T-helper 1 cell treated with Interleukin-12 subunit alpha and Interleukin-12 subunit beta and Interleukin-4 antibody, amounts not matched to agents 30 ng/mL and 1 ng/mL, for 36 hours (primary cell): Measurements from ENCODE around the gene TUBGCP4. TPM values are rescaled to one million over a fixed set of nuclear protein-coding genes. Genes with fewer than 3 reads are reported as not detected.
"Not testable (repeated sequence)": the region's sequence is repeated elsewhere in the genome, so short reads cannot be mapped to it uniquely, and the experiment has no call there.

ENCODE experiments used
- intact Hi-C: fragments of 100-400 bp; cut with micrococcal nuclease; formaldehyde crosslinking; loops from one replicate; pipeline ENCODE4 v1.15.1; 2024
- total RNA-seq: library from RNA; stranded (reverse); gene quantifications from 2 replicates; pipeline ENCODE4 v1.2.3, GENCODE V29; 2022

The TUBGCP4 gene, protein sequence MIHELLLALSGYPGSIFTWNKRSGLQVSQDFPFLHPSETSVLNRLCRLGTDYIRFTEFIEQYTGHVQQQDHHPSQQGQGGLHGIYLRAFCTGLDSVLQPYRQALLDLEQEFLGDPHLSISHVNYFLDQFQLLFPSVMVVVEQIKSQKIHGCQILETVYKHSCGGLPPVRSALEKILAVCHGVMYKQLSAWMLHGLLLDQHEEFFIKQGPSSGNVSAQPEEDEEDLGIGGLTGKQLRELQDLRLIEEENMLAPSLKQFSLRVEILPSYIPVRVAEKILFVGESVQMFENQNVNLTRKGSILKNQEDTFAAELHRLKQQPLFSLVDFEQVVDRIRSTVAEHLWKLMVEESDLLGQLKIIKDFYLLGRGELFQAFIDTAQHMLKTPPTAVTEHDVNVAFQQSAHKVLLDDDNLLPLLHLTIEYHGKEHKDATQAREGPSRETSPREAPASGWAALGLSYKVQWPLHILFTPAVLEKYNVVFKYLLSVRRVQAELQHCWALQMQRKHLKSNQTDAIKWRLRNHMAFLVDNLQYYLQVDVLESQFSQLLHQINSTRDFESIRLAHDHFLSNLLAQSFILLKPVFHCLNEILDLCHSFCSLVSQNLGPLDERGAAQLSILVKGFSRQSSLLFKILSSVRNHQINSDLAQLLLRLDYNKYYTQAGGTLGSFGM
- 26.9 and 34.2 TPM in 2 replicates for total RNA-seq

DNA sequence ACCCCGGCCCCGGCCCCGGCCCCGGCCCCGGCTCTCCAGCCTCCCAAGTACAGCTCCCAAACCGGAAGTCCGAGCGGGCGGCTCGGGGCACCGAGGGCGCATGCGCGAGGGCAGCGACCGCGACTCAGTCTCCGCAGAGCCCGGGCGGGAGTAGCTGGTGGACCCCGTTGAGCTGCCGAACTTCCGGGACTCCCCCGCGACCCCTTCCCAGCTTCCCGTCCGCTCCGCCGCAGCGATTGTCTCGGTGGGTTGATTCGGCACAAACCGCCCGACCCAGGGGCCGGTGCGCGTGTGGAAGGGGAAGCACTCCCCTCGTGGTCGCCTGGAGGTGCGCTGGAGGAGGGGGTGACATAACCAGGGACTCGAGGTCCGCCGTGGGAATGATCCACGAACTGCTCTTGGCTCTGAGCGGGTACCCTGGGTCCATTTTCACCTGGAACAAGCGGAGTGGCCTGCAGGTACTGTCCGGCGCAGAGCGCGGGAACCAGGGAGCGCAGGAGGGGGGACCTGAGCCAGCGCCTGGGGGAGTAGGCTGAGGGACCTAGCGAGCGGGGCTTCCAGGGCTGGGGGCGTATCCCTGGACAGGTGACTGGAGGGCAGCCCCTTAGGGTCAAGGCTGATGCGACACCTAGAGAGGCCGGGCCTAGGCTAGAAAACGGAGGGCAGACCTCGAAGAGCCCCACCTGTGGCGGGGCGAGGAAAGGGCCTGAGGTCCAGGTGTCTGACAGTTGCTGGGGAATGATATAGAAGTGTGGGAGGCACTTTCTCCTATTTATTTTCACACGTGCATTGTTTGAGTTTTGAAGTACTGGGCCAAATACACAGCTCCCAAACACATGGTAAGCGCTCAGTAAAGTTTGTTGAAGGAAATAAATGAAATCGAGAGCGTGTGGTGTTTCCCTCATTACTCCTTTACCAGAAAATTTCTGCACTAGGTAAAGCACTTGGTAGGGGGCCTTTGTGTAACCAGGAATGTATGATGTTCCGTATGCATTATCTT lies at the start of gene TUBGCP4, which contains the start of gene ZSCAN29:
TSS of gene TUBGCP4 (plus strand) at position 127 of the 1,000 bp plus-strand sequence. CDS start at position 381, 254 bp downstream.
TSS of gene ZSCAN29 (minus strand) at position 69 of the 1,000 bp plus-strand sequence. CDS start 1,130 bp downstream, outside the sequence.
- intact Hi-C loops = loop anchor here (1.0 to 10.0 kb wide), 4 partner anchors 41 to 374 kb away; partner anchors contain the start of genes CCNDBP1, LCMT2 and PDIA3

DNA sequence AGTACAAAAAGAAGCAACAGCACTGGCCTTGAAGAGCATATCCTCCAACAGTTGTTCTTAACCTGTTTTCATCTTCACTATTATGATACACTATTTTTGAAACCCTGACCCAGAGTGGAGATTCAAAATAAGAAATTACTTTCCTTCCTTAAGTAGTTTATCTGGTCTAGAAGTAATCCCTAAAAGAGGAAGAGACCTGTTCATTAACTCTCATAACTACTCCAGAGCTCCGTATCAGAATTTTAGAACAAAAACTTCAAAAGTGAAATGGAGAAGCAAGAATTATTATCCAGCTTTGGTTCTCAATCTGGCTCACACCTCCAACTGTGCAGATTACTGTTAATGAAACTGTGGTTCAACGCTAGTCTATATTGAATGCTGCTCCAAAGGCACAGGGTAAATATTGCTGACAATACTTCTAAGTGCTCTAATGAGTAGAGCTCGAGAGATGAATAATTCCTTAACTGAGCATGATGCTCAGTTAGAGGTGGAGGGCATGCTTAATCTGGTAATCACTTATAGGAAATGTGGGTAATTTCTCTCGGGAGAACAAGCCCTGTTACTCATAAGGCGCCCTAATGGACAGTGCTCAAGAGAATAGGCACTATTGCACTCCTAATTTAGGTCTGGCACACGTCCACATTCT lies 45.7 kb upstream of the TUBGCP4 start:
- intact Hi-C loops = no loop called here

DNA sequence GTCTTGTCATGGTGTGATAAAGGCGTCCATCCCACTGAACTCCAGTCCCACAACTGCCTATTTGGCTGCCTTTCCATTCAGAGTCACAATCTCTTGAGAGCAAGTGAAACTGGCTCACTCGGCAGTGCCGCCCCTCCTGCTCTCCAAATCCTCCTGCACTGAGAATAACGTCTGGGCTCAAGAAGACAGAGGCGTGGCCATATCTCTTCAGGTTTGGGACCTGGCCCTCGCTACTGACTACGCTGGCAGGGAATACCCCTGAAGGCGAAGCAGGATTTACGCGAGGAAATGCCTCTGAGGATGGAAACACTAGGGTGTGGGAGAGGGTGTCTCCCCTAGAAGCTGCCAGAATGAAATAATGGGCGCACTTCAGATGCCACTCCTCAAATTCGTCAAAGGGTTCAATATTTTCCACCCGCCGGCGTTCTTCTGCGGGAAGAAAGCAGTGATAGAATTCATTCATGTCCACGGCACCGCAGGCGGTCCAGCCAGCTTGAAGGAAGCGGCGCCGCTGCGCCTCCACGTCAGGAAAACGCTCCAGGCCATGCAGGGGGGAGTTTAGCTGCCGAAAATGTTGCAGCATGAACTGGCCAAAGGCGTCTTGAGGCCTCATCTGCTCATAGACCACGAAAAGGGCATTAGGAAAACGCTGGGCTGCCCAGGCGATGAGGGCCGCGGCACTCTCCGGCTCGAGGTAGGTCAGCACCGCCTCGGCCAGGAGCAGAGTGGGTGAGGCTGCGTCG lies 41.5 kb upstream of the TUBGCP4 start:
- intact Hi-C loops = no loop called here

DNA sequence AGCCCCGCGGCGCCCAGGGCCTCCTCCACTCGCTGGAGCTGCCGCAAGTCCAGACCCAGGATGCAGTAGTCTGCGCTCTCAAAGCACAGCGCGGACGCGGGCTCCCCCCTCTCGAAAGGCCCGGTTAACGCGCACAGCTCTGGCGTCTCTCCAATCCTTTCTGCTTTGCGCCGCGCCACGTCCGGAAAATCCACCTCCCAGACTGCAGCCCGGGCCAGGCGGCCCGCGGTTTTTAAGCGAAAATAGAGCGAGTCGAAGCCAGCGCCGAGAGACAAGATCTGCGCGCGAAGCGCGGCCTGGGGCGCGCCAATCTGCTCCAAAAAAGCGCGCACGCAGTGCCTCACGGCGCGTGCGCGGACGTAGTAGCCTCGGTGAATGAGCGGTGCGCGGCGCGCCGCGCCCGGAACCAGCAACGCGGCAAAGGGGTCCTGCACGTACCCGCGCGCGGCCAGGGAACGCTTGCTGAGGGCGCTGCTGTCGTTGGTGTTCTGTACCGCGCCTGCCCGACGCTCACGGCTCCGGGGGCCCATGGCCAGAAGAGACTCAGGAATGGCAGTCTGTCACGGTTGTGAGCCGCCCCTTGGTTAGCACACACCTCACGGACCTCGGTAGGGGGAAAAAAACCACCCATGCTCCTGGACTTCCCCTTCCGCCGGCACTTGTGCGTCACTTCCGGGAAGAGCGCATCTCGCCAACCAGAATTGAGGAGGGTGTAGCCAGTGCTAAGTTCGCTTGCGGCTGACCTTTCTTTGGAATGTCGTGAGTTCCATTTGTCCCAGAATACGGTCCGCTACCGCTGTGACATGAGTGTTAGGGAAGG lies 40.7 kb upstream of the TUBGCP4 start, which contains the start of gene LCMT2:
TSS of gene LCMT2 (minus strand) at position 614 of the 820 bp plus-strand sequence. CDS start at position 530, 84 bp downstream.
- intact Hi-C loops = loop anchor here (1.0 to 5.0 kb wide), 11 partner anchors 41 to 1359 kb away; partner anchors contain the start of genes CCNDBP1, MFAP1, PDIA3 and STARD9

DNA sequence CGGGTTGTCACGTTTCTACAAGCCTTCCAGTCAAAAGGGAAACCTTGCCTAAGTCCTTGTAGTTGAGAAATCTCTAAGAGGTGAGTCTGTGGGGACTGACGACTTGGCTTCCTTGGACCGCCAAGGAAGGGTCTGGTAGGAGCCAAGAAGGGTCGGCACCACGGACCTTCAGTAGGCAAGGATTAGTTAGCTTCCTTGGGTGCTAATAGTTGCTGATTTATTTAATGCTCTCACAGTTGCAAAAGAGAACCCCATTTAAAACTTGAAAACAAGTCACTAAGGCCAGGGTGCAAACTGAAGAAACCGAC lies 40.2 kb upstream of the TUBGCP4 start:
- intact Hi-C loops = loop anchor here (1.0 to 5.0 kb wide), 11 partner anchors 41 to 1360 kb away; partner anchors contain the start of genes CCNDBP1, MFAP1, PDIA3 and STARD9

DNA sequence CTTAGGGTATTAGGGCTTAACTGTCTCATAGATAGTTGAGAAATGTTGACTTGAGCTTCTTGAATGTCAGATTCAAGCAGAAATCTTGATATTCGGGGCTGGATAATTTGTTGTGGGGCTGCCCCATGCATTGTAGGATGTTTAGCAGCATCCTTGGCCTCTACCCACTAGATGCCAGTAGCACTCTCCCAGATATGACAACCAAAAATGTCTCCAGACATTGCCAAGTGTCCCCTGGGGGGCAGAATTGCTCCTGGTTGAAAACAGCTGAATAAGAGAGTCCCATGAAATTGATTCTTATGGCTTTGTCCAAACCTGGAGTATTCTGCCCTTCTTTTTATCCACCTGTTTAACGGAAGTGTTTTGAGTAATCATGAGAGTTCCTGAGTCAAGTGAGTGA lies 24.6 kb upstream of the TUBGCP4 start:
- intact Hi-C loops = no loop called here

DNA sequence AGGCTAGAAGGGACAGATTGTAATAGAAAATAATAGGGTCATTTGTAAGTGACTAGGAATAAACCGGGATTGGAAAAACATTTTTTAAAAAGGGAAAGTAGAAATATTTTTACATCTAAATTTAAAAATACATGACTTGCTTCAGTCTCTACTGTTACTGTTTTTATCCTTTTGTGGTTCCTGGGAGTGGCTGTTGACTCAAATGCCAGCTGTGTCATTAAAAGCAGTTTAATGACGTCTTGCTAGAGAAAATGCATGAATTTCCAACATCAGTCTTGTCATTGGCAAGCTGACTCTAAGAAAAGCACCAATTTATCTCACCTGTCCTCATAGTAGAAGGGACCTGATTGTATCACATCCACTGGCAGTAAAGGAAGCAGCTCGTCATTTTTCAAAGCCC lies 23.8 kb upstream of the TUBGCP4 start:
- intact Hi-C loops = no loop called here

DNA sequence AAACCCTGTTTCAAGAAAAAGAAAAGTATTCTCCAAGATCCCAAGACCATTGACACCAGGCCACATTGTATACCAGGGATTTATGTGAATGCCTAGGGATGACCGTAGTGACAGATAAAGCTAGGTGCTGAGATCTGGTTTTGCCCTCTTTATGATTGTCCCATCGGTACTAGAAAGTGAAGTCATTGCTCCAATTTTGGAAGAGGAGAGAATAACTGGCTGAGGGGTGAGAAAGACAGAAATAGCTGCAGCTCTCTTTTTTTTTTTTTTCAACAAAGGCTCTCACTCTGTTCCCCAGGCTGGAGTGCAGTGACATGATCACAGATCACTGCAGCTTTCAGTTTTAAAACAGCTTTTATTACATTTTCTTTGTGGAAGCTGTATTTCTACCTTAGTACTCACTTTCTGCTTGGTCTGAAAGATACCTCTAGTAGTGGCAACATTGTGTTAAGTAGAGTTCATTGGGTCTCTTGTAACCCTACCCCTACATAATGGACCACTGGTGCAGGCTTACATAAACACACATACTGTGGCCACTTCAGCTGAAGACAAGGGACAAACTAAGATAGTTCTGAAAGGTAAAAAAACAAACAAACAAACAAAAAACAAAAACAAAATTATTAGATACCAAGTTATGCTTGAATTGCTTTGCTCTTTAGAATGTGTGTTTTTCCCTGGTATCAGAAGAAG lies 18.1 kb upstream of the TUBGCP4 start:
- intact Hi-C loops = no loop called here

DNA sequence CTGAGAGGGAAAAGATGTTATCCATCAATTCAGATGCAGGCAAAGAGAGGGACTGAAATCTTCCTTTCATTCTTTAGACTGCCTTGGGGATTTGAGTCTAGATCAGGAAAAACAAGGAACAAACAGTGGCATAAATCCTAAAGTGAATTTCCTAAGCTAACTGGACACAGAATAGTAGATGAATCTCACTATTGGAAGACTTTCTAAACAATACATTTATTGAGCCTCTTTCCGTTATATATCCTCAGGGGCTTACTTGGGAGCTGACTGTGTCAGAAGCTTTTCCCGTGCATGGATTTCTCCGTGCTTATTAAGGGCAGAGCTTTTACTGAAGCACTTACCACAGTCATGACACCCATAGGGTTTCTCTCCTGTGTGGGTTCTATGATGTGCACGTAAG lies 10.1 kb upstream of the TUBGCP4 start:
- intact Hi-C loops = no loop called here

DNA sequence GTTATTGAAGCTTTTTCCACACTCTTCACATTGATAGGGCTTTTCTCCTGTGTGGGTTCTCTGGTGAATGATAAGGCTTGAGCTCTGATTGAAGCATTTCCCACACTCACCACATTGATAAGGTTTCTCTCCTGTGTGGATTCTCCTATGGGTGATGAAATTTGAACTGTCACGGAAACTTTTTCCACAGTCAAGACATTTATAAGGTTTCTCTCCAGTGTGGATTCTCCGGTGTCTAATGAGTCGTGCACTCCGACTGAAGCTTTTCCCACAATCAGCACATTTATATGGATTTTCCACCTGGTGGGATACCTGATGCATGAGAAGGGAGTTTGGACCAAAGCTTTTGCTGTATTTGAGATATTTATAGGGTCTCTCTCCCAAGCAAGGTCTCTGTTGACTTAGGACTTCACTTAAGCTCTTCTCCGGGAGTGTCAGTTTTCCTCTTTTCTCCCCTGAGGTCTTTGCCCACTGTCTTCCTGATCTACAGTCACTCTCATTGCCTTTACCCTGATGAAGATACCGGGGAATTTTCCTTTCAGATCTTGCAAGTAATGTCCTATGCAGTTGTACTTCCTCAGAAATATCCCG lies 9.5 kb upstream of the TUBGCP4 start:
- intact Hi-C loops = no loop called here

DNA sequence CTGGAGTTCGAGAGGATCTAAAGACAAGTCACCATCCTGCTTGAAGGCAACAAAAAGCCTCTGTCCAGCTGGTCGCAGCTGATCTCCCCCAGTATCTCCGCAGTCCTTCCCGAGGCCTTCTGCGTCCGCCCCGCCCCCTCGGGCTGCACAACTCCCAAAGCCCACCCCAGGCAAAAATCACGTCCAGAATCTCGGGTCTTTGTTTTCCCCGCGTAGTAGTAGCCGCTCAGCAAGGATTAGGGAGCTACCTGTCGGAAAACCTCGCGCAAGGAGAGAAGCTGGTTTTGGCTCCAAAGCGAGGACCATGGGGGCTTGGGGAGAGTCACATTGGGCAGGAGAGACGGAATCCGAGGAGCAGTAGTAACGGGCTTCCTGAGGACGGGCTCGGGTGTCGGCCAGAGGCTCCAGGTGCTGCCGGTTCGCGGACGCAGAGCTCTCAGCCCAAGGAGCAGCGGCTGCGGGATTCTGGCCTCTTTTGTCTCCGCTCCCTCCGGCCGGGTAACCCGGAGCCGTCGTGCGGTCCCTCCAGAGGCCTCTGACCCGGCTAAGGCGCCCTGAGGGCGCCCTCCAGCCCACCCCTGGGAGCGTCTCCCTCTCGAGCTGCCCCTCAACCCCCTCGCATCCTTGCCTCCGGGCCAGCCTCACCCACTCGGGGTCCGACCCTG lies 459 bp upstream of the TUBGCP4 start:
- intact Hi-C loops = loop anchor here (10.0 kb wide), 1 partner anchor 374 kb away; the partner anchor contains the start of gene PDIA3

DNA sequence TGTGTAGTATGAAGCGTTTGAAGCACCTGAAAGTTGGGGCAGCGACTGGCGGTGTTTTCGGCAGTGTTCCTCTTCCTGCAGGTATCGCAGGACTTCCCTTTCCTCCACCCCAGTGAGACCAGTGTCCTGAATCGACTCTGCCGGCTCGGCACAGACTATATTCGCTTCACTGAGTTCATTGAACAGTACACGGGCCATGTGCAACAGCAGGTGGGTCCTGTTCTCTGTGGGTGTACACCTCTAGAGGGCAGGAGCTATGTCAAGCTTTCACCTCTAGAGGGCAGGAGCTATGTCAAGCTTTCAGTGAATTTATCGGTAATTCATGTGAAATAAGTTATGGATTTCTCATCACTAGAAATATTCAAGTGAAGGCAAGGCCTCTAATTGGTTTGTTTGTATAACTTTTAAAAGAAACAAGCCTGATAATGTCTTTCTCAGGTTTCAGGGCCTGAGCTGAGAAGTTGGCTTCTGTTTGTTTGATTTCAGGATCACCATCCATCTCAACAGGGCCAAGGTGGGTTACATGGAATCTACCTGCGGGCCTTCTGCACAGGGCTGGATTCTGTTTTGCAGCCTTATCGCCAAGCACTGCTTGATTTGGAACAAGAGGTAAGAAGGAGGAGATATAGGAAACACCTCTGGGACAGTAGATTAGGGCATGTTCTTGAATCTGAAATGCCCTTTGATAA lies 5.3 kb downstream of the TUBGCP4 start:
- intact Hi-C loops = loop anchor here (1.0 to 10.0 kb wide), 2 partner anchors 65 to 369 kb away; partner anchors contain the start of gene PDIA3

DNA sequence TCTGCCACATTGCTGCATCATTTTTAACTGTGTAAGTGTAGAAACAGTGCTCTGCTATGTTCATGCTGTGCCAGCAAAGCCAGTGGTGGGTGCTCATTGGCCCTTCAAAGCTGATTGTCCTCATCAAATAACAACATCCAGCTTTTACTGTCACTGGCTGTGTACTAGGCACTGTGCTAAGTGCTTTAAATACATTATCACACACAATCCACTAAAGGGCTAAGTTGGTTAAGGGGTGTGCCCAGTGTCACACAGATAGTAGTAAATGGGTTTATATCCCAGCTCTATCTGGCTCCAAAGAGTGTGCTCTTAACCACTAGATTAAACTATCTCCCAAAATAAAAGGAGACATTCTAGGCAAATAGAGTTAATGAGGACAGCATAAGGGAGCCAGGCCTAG lies 7.7 kb downstream of the TUBGCP4 start:
- intact Hi-C loops = loop anchor here (10.0 kb wide), 1 partner anchor 366 kb away; the partner anchor contains the start of gene PDIA3

DNA sequence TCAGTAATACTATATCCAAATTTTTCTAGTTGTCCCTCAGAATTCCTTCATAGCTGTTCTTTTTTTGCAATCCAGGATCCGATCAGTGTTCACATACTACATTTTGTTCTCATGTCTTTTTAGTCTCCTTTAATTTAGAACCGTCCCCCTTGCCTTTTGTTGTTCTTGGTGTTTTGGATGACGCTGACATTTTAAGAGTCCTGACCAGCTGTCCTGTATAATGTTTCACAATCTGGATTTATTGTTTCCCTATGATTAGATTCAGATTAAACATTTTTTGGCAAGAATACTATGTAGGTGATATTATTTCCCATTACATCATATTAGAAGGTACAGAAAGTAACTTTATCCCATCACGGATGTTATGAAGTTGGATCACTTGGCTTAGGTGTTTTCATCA lies 11.4 kb downstream of the TUBGCP4 start:
- intact Hi-C loops = no loop called here

DNA sequence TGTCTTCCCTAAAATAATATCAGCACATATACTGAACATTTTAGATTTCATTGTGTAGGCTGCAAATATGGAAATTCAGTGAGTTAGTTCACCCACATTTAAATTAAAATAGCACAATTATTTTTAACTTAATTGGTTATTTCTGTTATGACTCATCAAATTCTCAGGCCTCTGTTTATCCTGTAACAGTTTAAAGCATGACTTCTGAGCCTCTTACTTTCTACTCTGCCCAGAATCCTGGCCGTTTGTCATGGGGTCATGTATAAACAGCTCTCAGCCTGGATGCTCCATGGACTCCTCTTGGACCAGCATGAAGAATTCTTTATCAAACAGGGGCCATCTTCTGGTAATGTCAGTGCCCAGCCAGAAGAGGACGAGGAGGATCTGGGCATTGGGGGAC lies 12.2 kb downstream of the TUBGCP4 start:
- intact Hi-C loops = no loop called here

DNA sequence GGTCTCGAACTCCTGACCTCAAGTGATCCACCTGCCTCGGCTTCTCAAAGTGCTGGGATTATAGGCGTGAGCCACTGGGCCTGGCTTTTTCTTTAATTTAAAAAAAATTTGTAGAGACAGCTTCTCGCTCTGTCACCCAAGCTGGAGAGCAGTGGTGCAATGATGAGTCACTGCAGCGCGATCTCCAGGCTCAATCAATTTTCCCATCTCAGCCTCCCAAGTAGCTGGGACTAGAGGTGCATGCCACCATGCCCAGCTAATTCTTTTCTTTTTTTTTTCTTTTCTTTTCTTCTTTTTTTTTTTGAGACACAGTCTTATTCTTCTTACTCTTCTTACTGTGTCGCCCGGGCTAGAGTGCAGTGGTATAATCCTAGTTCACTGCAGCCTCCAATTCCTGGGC lies 19.8 kb downstream of the TUBGCP4 start:
- intact Hi-C loops = no loop called here

DNA sequence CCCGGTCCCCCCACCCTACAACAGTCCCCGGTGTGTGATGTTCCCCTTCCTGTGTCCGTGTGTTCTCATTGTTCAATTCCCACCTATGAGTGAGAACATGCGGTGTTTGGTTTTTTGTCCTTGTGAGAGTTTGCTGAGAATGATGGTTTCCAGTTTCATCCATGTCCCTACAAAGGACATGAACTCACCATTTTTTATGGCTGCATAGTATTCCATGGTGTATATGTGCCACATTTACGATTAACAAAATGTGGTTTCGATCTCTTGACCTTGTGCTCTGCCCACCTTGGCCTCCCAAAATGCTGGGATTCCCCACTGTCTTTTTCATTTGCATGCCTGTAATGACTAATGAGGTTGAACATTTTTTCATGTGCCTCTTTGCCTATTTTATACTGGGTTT lies 22.7 kb downstream of the TUBGCP4 start:
- intact Hi-C loops = not testable (repeated sequence)
